ENCODE data around the gene KCP. TPM values are rescaled to one million over a fixed set of nuclear protein-coding genes. Genes with fewer than 3 reads are reported as not detected.

KCP gene
- polyA plus RNA-seq, 1 donor, result 21.6 TPM

DNA sequence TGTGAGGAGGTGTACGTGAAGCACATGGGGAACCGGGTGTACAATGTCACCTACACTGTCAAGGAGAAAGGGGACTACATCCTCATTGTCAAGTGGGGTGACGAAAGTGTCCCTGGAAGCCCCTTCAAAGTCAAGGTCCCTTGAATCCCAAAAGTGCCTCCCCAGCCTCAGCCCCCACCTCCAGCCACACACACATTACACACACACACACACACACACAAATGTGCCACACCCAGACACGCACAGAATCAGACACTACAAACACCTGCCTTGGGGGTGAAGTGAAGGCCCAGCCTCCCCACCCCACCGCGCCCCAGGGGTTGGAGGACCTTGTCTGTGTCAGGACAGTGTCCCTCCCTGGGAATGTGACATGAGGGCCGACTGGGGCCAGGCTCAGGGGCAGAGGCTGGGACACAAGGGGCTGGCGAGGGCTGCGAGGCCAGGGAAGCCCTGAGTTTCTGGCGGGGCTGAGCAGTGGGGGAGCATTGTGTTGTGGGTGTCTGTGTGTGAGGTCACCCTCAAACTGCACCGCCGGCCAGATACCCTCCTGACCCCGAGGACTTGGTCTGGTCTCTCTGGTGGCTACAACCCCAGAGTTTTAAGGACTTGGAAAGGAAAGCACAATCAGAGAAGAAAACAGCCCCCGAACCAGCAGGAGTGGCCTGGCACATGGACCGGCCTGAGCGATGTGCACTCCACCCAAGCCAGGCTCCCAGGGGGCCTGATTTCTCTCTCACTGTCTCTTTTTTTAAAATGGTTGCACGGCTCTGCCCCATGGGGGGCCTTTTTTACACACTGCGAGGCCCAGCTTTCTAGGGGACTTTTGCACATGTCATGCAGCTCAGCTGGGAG lies 51.9 kb downstream of the KCP start:
- DNase-seq, result no peak

DNA sequence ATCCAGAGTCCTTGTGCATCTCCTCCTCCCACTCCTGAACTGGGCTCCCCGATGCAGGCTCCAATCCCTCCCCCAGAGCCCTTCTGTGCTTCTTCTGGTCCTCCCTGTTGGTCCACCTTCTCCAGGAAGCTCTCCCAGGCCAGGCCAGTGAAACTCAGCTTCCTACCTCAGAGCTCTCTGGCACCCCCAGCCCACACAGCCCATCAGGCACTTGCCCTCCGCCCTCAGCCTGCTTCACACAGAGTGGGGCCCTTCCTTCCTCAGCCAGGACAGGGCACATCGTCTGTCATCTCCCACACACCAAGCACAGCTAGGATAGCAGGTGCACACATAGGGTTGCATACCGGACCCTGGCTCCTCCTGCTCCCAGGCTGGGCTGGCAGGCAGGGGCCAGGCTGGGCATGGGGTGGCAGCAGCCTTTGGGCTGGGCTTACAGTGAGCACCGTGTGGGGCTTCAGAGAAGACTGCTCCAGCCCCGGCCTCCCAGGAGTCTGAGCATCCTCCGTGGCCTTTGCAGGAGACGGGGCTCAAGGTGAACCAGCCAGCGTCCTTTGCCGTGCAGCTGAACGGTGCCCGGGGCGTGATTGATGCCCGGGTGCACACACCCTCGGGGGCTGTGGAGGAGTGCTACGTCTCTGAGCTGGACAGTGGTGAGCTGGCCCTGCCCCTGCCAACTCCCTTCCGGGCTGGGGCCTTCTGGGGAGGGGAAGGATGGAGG lies 54.3 kb downstream of the KCP start:
- DNase-seq, result no peak

GRCh38 chr7:128855559-128855958 lies 55.0 kb downstream of the KCP start:
- no peak for DNase-seq

DNA sequence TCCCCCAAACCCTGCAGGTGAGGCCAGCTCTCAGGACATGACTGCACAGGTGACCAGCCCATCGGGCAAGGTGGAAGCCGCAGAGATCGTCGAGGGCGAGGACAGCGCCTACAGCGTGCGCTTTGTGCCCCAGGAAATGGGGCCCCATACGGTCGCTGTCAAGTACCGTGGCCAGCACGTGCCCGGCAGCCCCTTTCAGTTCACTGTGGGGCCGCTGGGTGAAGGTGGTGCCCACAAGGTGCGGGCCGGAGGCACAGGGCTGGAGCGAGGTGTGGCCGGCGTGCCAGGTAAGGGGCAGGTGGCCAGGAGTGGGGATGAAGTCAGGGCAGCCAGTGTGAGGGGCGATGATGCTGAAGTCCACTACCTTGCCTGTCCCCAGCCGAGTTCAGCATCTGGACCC lies 56.1 kb downstream of the KCP start:
- no peak for DNase-seq

- DNase-seq, result no peak
Observed at GRCh38 chr7:128853799-128854198, 56.7 kb downstream of the KCP start.

DNA sequence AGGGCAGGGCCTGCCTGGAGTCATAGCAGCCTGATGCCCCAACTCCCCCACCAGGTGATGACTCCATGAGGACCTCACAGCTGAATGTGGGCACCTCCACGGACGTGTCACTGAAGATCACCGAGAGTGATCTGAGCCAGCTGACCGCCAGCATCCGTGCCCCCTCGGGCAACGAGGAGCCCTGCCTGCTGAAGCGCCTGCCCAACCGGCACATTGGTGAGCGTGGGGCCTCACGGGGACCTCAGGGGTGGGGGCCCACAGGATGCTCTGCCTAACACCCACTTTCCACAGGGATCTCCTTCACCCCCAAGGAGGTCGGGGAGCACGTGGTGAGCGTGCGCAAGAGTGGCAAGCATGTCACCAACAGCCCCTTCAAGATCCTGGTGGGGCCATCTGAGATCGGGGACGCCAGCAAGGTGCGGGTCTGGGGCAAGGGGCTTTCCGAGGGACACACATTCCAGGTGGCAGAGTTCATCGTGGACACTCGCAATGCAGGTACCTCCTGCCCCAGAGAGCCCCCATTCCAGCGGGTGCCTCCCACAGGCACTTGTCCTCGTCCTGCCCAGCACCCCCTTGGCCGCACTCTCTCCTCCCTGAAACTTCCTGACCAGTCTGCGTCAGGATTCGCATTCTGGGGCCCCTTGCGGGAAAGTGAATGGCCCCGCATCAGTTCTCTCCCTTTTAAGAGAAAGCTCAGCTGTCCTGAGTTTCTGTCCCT lies 57.8 kb downstream of the KCP start:
- DNase-seq, result no peak

GRCh38 chr7:128849804-128850490 lies 60.6 kb downstream of the KCP start:
- DNase-seq, result no peak

- DNase-seq, result no peak
Observed at GRCh38 chr7:128849156-128849515, 61.4 kb downstream of the KCP start.

DNA sequence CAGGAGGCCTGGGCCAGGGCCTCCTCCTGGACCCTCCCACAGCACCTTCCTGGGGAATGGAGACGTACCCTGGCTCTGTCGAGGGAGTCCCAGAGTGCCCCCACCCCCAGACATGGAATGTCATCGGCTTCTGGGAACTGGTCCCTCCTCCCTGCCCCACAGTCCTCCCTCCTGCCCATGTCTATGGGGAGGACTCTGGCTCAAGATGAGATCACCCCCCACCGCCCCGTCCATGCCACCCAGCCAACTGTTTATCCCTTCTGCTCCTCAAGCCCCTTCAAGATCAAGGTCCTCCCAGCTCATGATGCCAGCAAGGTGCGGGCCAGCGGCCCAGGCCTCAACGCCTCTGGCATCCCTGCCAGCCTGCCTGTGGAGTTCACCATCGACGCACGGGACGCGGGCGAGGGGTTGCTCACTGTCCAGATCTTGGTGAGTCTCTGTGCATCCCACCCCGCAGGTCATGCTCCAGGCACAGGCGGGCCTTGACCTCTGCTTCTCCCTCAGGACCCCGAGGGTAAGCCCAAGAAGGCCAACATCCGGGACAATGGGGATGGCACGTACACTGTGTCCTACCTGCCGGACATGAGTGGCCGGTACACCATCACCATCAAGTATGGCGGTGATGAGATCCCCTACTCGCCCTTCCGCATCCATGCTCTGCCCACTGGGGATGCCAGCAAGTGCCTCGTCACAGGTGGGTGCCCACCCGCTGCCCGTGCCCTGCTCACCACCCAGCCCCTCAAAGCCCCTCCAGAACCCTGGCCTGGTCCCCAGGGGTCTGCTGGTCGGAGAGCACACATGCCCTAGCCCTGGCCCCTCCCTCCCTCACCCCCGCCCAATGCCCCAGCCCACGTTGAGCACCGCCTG lies 62.0 kb downstream of the KCP start:
- no peak for DNase-seq

DNA sequence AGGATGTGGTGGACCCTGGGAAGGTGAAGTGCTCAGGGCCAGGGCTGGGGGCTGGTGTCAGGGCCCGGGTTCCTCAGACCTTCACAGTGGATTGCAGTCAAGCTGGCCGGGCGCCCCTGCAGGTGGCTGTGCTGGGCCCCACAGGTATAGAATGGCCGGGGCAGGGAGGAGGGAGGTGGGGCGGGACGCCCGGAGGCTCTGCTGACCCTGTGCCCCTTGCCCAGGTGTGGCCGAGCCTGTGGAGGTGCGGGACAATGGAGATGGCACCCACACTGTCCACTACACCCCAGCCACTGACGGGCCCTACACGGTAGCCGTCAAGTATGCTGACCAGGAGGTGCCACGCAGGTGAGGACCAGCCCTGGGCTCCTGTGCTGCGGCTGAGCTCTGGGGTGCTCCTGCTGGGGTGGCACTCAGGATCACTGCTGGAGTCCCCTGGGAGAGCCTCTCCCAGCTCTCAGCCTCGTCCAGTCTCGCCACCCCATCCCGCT lies 62.7 kb downstream of the KCP start:
- DNase-seq, result no peak

DNA sequence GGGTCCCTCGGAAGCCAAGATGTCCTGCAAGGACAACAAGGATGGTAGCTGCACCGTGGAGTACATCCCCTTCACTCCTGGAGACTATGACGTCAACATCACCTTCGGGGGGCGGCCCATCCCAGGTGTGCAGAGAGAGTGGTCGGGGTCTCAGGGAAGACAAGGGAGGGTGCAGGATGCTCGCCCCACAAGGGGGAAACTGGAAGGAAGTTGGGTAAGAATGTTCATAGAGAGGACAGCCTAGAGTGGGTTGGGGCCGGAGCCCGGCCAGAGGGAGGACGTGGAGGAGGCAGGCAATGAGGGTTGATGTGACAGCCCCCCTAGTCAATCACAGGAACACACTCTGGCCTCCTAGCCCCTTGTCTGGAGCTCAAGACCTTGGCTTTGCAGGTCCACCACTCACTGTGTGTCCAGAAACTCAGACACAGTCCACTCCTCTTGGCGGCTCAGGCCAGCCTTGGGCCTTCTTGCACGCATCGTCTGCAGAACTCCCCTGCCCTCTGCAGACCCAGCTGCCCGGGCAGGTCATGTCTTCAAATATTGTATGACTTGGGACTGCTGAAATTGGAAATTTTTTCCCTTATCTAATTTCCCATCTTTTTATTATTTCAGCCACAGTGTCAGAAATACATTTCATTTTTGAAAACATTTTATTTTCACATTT lies 63.6 kb downstream of the KCP start:
- no peak for DNase-seq

- no peak for DNase-seq
Observed at GRCh38 chr7:128845987-128846386, 64.5 kb downstream of the KCP start.

GRCh38 chr7:128845475-128845874 lies 65.0 kb downstream of the KCP start:
- no peak for DNase-seq

GRCh38 chr7:128844777-128845311 lies 65.7 kb downstream of the KCP start:
- DNase-seq, result no peak

DNA sequence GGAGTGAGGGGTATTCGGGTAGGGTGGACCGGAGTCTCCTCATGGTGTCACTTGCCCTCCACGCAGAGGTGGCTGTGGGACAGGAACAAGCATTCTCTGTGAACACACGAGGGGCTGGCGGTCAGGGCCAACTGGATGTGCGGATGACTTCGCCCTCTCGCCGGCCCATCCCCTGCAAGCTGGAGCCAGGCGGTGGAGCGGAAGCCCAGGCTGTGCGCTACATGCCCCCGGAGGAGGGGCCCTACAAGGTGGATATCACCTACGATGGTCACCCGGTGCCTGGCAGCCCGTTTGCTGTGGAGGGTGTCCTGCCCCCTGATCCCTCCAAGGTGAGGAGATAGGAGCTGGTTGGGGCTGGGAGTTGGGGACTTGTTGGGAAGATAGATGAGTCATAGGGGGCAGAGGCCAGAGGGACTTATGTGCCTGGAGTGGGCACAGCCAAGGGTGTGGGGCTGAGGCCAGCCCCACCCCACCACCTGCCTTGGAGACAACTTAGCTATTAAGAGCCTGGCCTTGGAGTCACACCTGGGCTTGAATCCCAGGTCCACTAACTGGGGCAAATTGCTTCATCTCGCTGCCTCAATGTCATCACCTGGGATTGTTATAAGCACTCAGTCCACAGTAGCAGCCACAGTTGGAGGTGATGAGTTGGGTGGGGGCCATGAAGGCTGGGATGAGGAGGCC lies 66.4 kb downstream of the KCP start:
- DNase-seq, result no peak

DNA sequence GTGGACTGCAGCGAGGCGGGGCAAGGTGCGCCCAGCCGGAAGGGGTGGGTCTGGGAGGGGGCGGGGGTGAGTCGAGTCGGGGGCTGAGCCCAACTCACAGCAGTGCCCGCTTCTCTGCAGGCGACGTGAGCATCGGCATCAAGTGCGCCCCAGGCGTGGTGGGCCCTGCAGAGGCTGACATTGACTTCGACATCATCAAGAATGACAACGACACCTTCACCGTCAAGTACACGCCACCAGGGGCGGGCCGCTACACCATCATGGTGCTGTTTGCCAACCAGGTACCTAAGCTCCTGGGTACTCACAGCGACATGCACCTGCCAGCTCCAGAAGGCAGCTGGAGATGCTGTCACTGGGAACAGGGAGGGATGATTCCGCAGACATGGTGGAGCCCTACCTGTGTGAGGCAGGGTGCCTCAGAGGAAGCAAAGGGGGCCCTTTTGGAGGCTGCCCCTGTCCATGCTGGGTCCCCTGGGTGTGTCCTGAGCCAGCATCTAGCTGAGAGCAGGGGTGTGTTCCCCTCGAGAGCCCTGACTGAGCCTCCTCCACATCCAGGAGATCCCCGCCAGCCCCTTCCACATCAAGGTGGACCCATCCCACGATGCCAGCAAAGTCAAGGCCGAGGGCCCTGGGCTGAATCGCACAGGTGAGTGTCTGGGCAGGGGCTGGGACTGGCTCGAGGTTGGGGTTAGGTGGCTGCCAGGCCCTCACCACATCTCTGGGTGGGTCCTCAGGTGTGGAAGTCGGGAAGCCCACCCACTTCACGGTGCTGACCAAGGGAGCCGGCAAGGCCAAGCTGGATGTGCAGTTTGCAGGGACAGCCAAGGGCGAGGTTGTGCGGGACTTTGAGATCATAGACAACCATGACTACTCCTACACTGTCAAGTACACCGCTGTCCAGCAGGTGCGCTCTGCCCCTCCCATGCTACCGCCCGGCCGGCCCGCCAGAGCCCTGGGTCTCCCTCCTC lies 67.6 kb downstream of the KCP start:
- DNase-seq, result no peak

GRCh38 chr7:128841921-128842673 lies 68.4 kb downstream of the KCP start:
- no peak for DNase-seq
